OCI-LY7 (cell line): ENCODE measurements around the gene HNF1A. TPM values are rescaled to one million over a fixed set of nuclear protein-coding genes. Genes with fewer than 3 reads are reported as not detected.

Source experiments
- BruUV-seq: library from RNA; stranded (reverse); fragments of 400-500 nt; replicated peaks from 2 replicates; lab custom pipeline; 2021; lab: Mats Ljungman, UMichigan
- CTCF ChIA-PET: fragments of 300-600 bp; sonication (Branson Sonifier 250); formaldehyde crosslinking; loops from one replicate; lab custom pipeline; 2022; ENCODE audit warnings: antibody characterized with exemption; ENCODE audit not compliant: unreplicated experiment; lab: Charles Lee
- POLR2A ChIA-PET: fragments of 300-600 bp; sonication (Branson Sonifier 250); formaldehyde crosslinking; loops from one replicate; lab custom pipeline; 2022; ENCODE audit warnings: antibody characterized with exemption; lab: Charles Lee
- DNase-seq: peaks from one replicate; pipeline ENCODE4 v3.0.0-alpha.2; 2015; ENCODE audit warnings: low spot score
- H2AFZ ChIP-seq: fragments of 200-600 bp; sonication (generic), shearing (Covaris generic); 2 replicates; pipeline ENCODE4 v1.6.1; 2014; ENCODE audit warnings: mild to moderate bottlenecking, antibody characterized with exemption, low read length, moderate library complexity
- H3K27ac ChIP-seq: fragments of 200-600 bp; sonication (generic); 2 replicates; pipeline ENCODE4 v1.5.1; 2014; ENCODE audit warnings: mixed run types, low read depth, mild to moderate bottlenecking, moderate library complexity, low read length, inconsistent platforms; ENCODE audit not compliant: poor library complexity, severe bottlenecking
- H3K36me3 ChIP-seq: fragments of 200-600 bp; sonication (generic); 2 replicates; pipeline ENCODE4 v1.6.1; 2014; ENCODE audit warnings: mild to moderate bottlenecking, antibody characterized with exemption, low read length, moderate library complexity, mixed read lengths; ENCODE audit not compliant: insufficient read depth
- H3K4me1 ChIP-seq: fragments of 200-600 bp; sonication (generic); 2 replicates; pipeline ENCODE4 v1.5.1; 2014; ENCODE audit warnings: mild to moderate bottlenecking, low read length; ENCODE audit not compliant: insufficient read depth, poor library complexity, severe bottlenecking
- H3K4me2 ChIP-seq: fragments of 200-600 bp; sonication (generic); 2 replicates; pipeline ENCODE4 v1.6.1; 2014; ENCODE audit warnings: mild to moderate bottlenecking, low read length
- H3K4me3 ChIP-seq: fragments of 200-600 bp; sonication (generic); 2 replicates; pipeline ENCODE4 v1.5.1; 2014; ENCODE audit warnings: mild to moderate bottlenecking, low read depth, low read length; ENCODE audit not compliant: poor library complexity, severe bottlenecking
- H3K79me2 ChIP-seq: fragments of 200-600 bp; sonication (generic); 2 replicates; pipeline ENCODE4 v1.6.1; 2016; ENCODE audit warnings: low read depth, mild to moderate bottlenecking, low read length, moderate library complexity, mixed read lengths; ENCODE audit not compliant: insufficient read depth
- H3K9me2 ChIP-seq: fragments of 200-600 bp; sonication (generic); 2 replicates; pipeline ENCODE4 v1.6.1; 2016; ENCODE audit warnings: mild to moderate bottlenecking, low read length, mixed read lengths; ENCODE audit not compliant: insufficient read depth
- H3K9me3 ChIP-seq: fragments of 200-600 bp; sonication (generic); 2 replicates; pipeline ENCODE4 v1.6.1; 2014; ENCODE audit warnings: mild to moderate bottlenecking, mixed run types, low read length, mixed read lengths
- H4K20me1 ChIP-seq: fragments of 200-600 bp; sonication (generic); 2 replicates; pipeline ENCODE4 v1.6.1; 2014; ENCODE audit warnings: mild to moderate bottlenecking, antibody characterized with exemption, low read length, moderate library complexity, mixed read lengths; ENCODE audit not compliant: insufficient read depth
- CTCF ChIP-seq: fragments of 200-600 bp; sonication (generic); conservative IDR thresholded peaks from 2 replicates; pipeline ENCODE4 v1.5.1; 2014; ENCODE audit warnings: mild to moderate bottlenecking, antibody characterized with exemption, low read length, moderate library complexity, mixed read lengths
- EZH2phosphoT487 ChIP-seq: fragments of 200-600 bp; sonication (generic); IDR thresholded peaks from 2 replicates; pipeline ENCODE4 v1.6.1; 2018; ENCODE audit warnings: low read depth, borderline replicate concordance, mild to moderate bottlenecking, mixed run types, antibody characterized with exemption, low read length, moderate library complexity, mixed read lengths
- intact Hi-C: fragments of 100-400 bp; cut with micrococcal nuclease; formaldehyde crosslinking; loops from one replicate; pipeline ENCODE4 v1.10.0; 2022; ENCODE audit not compliant: unreplicated experiment
- total RNA-seq, 2 experiments: library from RNA; depleted of rRNA in 1 of 2; stranded (reverse); fragments of >200 nt in 1 of 2; shearing (Covaris generic) in 1 of 2; gene quantifications; 2 replicates each; pipeline ENCODE4 v1.2.3, GENCODE V29; 2014 to 2022

Gene HNF1A
- total RNA-seq, 2 experiments from 2014 or later, result not detected

GRCh38 chr12:120950807-120951206 is 27.5 kb upstream of the HNF1A start:
- Histone ChIP-seq H3K9me2 (no peaks in the 10 kb centered on the region), H3K4me3 (no peak overlapping the region), H3K27ac (no peak overlapping the region), H4K20me1 (no peaks in the 10 kb centered on the region), H2AFZ (no peak overlapping the region), H3K4me1 (no peaks in the 10 kb centered on the region), H3K79me2 (no peaks in the 10 kb centered on the region), H3K36me3 (no peaks in the 10 kb centered on the region), H3K9me3 (no peaks in the 10 kb centered on the region), H3K4me2 (no peak overlapping the region)
- DNase-seq, result no peak
- ChIA-PET CTCF (interaction anchor here (0.6 kb wide), 1 partner anchor 10 kb away, joined by 3 read pairs; no protein-coding TSS in a partner anchor), POLR2A (no interaction called here)
- intact Hi-C loops, result no loop called here
- BruUV-seq, result no TSS peak
- TF ChIP-seq EZH2phosphoT487 (no peak), CTCF (no peak)

GRCh38 chr12:120955232-120955631 is 23.1 kb upstream of the HNF1A start:
- Histone ChIP-seq H3K9me2 (no peaks in the 10 kb centered on the region), H3K4me3 (no peak overlapping the region), H3K4me1 (no peaks in the 10 kb centered on the region), H3K27ac (no peak overlapping the region), H3K4me2 (no peak overlapping the region), H3K36me3 (no peaks in the 10 kb centered on the region), H3K9me3 (no peaks in the 10 kb centered on the region), H3K79me2 (no peaks in the 10 kb centered on the region), H4K20me1 (no peaks in the 10 kb centered on the region), H2AFZ (no peak overlapping the region)
- CTCF ChIA-PET, result no interaction called here
- no peak for TF ChIP-seq CTCF
- no peak for TF ChIP-seq EZH2phosphoT487
- no TSS peak for BruUV-seq
- POLR2A ChIA-PET, result interaction anchor here (0.9 kb wide), 1 partner anchor 16 kb away, joined by 4 read pairs; no protein-coding TSS in a partner anchor
- intact Hi-C loops, result no loop called here
- no peak for DNase-seq

- no TSS peak for BruUV-seq
- no peak overlapping the region for H3K4me3 ChIP-seq
- no peaks in the 10 kb centered on the region for H3K9me2 ChIP-seq
- H3K4me1 ChIP-seq, result no peaks in the 10 kb centered on the region
- TF ChIP-seq EZH2phosphoT487 (no peak), CTCF (no peak)
- H4K20me1 ChIP-seq, result no peaks in the 10 kb centered on the region
- H3K27ac ChIP-seq, result no peak overlapping the region
- H3K4me2 ChIP-seq, result no peak overlapping the region
- H3K9me3 ChIP-seq, result no peaks in the 10 kb centered on the region
- ChIA-PET CTCF (no interaction called here), POLR2A (interaction anchor here (1.2 kb wide), 1 partner anchor 15 kb away, joined by 4 read pairs; no protein-coding TSS in a partner anchor)
- H3K36me3 ChIP-seq, result no peaks in the 10 kb centered on the region
- no peaks in the 10 kb centered on the region for H3K79me2 ChIP-seq
- intact Hi-C loops, result no loop called here
- H2AFZ ChIP-seq, result no peak overlapping the region
- no peak for DNase-seq
Measured at GRCh38 chr12:120956579-120957300, 21.6 kb upstream of the HNF1A start.
